ENCODE results near the gene TMPRSS4. TPM values are rescaled to one million over a fixed set of nuclear protein-coding genes. Genes with fewer than 3 reads are reported as not detected.
A peak's percentile ranks its signal among the peaks of the same experiment; 100 is the strongest.

Gene TMPRSS4
- polyA plus RNA-seq, 3 donors from 2014 or later = not detected

DNA sequence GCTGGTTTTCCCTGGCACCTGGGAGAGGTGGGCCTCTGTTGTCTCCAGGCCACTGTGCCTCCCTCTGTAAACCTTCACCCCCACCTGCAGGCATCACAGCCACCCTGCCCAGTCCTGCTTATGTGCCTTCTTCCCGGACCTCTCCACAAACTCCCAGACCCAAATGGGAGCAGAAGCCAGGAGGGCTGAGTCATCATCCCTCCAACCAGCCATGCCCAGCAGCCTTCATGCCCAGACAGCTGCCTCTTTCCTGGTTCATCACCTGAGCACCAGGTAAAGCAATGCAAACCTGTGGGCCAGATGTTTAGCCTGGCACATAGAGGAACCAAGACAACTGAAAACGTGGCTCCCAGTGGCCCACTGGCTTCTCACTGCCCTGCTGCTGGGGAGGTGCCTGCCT lies 2.1 kb upstream of the TMPRSS4 start:
- no peak for DNase-seq
- H3K27ac Mint-ChIP-seq = no peak overlapping the region
- peaks cover 2 to 9% (median 6%) of the 10 kb centered on the region in 3 donors for H3K27me3 Mint-ChIP-seq (ENCODE audit: low read depth in 3 of 3)
- H3K9me3 Mint-ChIP-seq = no peaks in the 10 kb centered on the region
- H3K36me3 Mint-ChIP-seq = no peaks in the 10 kb centered on the region
- H3K4me1 Mint-ChIP-seq = no peaks in the 10 kb centered on the region
- no peak overlapping the region for H3K4me3 Mint-ChIP-seq

- Mint-ChIP-seq H3K36me3 (no peaks in the 10 kb centered on the region), H3K9me3 (no peaks in the 10 kb centered on the region), H3K27me3 (ENCODE audit: low read depth in 3 of 3) (peaks cover 2 to 16% (median 3%) of the 10 kb centered on the region in 3 donors), H3K4me3 (no peak overlapping the region), H3K4me1 (no peaks in the 10 kb centered on the region), H3K27ac (peak overlapping the region in 1 of 6 donors; percentile 48)
- no peak for DNase-seq
These were observed 2.1 kb downstream of the TMPRSS4 start for GRCh38 chr11:118078911-118079411.

DNA sequence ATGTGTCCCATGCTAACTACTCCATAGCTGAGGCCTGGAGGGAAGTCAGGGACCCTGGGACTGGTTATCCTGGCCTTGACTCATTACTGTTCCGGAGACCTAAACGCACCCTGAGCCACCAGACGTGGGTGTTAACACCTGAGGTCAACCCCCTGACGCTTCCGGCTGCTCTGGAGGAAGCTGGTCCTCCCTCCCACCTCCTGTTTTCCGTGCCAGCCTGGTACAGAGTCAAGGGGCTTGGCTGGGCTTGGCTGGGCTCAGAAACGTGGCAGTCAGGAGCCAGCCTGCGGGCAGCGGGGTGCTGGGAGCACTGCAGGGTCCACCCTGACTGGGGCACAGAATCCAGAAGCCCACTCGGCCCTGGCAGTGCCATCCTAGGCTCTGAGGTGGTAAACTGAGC lies 2.6 kb downstream of the TMPRSS4 start:
- H3K27me3 Mint-ChIP-seq (ENCODE audit: low read depth in 3 of 3) = peaks cover 2 to 16% (median 3%) of the 10 kb centered on the region in 3 donors
- H3K4me3 Mint-ChIP-seq = no peak overlapping the region
- no peaks in the 10 kb centered on the region for H3K9me3 Mint-ChIP-seq
- DNase-seq = no peak
- no peaks in the 10 kb centered on the region for H3K4me1 Mint-ChIP-seq
- H3K27ac Mint-ChIP-seq = no peak overlapping the region
- H3K36me3 Mint-ChIP-seq = no peaks in the 10 kb centered on the region

GRCh38 chr11:118080296-118080695 lies 3.4 kb downstream of the TMPRSS4 start:
- H3K36me3 Mint-ChIP-seq = no peaks in the 10 kb centered on the region
- H3K27ac Mint-ChIP-seq = no peak overlapping the region
- no peak for DNase-seq
- peak overlapping the region in 1 of 5 donors; percentile 30 for H3K4me3 Mint-ChIP-seq
- H3K27me3 Mint-ChIP-seq (ENCODE audit: low read depth in 3 of 3) = peaks cover 2 to 16% (median 2%) of the 10 kb centered on the region in 3 donors
- H3K4me1 Mint-ChIP-seq = no peaks in the 10 kb centered on the region
- H3K9me3 Mint-ChIP-seq = no peaks in the 10 kb centered on the region

GRCh38 chr11:118081241-118081958 lies 4.5 kb downstream of the TMPRSS4 start:
- no peaks in the 10 kb centered on the region for H3K4me1 Mint-ChIP-seq
- no peak overlapping the region for H3K27ac Mint-ChIP-seq
- no peak for DNase-seq
- peaks cover 0 to 16% (median 2%) of the 10 kb centered on the region in 3 donors for H3K27me3 Mint-ChIP-seq (ENCODE audit: low read depth in 3 of 3)
- no peak overlapping the region for H3K4me3 Mint-ChIP-seq
- H3K9me3 Mint-ChIP-seq = peaks cover 0 to 4% (median 2%) of the 10 kb centered on the region in 6 donors
- peaks cover 0 to 3% (median 0%) of the 10 kb centered on the region in 3 donors for H3K36me3 Mint-ChIP-seq

- Mint-ChIP-seq H3K4me3 (no peak overlapping the region), H3K27me3 (ENCODE audit: low read depth in 3 of 3) (peaks cover 0 to 17% (median 0%) of the 10 kb centered on the region in 3 donors), H3K36me3 (peaks cover 4 to 5% (median 4%) of the 10 kb centered on the region in 3 donors), H3K9me3 (peaks cover 0 to 17% (median 10%) of the 10 kb centered on the region in 6 donors), H3K27ac (peak overlapping the region in 1 of 6 donors; percentile 22), H3K4me1 (no peaks in the 10 kb centered on the region)
- no peak for DNase-seq
These were observed 6.1 kb downstream of the TMPRSS4 start for GRCh38 chr11:118082880-118083552.

DNA sequence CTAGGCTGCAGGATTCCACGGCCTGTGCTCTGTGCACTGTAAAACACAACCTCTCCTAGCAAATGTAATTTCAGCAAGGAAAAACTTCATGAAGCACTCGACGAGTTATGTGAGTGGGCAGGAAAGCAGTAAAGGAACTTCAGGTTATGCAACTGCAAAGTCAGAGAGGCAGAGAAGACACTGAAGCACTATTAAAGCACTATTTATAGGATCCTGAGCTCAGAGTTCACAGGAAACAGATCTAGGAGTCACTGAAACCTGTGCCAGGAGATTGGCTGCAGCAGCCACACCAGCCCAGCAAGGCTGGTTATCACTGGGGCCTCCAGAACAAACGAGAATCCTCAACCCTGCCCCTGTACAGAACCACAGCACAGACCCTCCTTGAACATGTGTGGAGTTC lies 7.4 kb downstream of the TMPRSS4 start:
- Mint-ChIP-seq H3K9me3 (peaks cover 0 to 28% (median 14%) of the 10 kb centered on the region in 6 donors), H3K36me3 (peaks cover 4 to 17% (median 11%) of the 10 kb centered on the region in 3 donors), H3K27ac (no peak overlapping the region), H3K27me3 (ENCODE audit: low read depth in 3 of 3) (peaks cover 0 to 12% (median 2%) of the 10 kb centered on the region in 3 donors), H3K4me3 (no peak overlapping the region), H3K4me1 (no peaks in the 10 kb centered on the region)
- DNase-seq = no peak

GRCh38 chr11:118084656-118085055 lies 7.8 kb downstream of the TMPRSS4 start:
- Mint-ChIP-seq H3K36me3 (peaks cover 4 to 17% (median 11%) of the 10 kb centered on the region in 3 donors), H3K4me3 (no peak overlapping the region), H3K9me3 (peaks cover 0 to 28% (median 14%) of the 10 kb centered on the region in 6 donors), H3K27ac (no peak overlapping the region), H3K27me3 (ENCODE audit: low read depth in 3 of 3) (peaks cover 0 to 12% (median 2%) of the 10 kb centered on the region in 3 donors), H3K4me1 (no peaks in the 10 kb centered on the region)
- DNase-seq = no peak

GRCh38 chr11:118086913-118087768 lies 10.3 kb downstream of the TMPRSS4 start, which contains the start of gene SMIM35:
Gene SMIM35 (minus strand): TSS chr11:118086963. CDS start chr11:118086757, 206 bp downstream.
- Mint-ChIP-seq H3K36me3 (peaks cover 4 to 17% (median 11%) of the 10 kb centered on the region in 3 donors), H3K4me1 (no peaks in the 10 kb centered on the region), H3K4me3 (peak within 1 kb of the TSS in 1 of 5 donors; percentile 17), H3K27ac (no peak within 1 kb of the TSS), H3K9me3 (peaks cover 2 to 28% (median 14%) of the 10 kb centered on the region in 6 donors), H3K27me3 (ENCODE audit: low read depth in 3 of 3) (peaks cover 0 to 7% (median 3%) of the 10 kb centered on the region in 3 donors)
- no peak for DNase-seq

DNA sequence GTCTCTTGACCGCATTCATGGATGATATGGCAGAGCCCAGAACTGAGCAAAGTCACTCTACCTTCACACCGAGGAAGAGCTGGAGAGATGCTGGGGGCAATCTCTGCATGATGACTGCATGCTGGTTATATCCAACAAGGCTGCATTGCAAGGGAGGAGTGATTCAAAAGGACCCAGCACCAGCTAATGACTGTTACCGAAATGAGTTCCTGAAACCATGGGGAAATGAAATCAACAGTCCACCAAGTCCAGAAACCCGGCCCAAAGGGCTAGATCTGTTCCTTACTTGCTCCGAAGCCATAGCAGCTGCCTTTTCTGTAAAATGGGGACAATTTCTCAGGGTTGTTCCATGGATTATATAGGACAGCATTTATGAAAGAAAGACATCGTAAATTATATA lies 11.1 kb downstream of the TMPRSS4 start:
- peaks cover 2 to 28% (median 14%) of the 10 kb centered on the region in 6 donors for H3K9me3 Mint-ChIP-seq
- H3K4me1 Mint-ChIP-seq = no peaks in the 10 kb centered on the region
- H3K36me3 Mint-ChIP-seq = peaks cover 4 to 17% (median 11%) of the 10 kb centered on the region in 3 donors
- no peak overlapping the region for H3K4me3 Mint-ChIP-seq
- H3K27ac Mint-ChIP-seq = no peak overlapping the region
- peaks cover 0 to 7% (median 3%) of the 10 kb centered on the region in 3 donors for H3K27me3 Mint-ChIP-seq (ENCODE audit: low read depth in 3 of 3)
- DNase-seq = no peak

DNA sequence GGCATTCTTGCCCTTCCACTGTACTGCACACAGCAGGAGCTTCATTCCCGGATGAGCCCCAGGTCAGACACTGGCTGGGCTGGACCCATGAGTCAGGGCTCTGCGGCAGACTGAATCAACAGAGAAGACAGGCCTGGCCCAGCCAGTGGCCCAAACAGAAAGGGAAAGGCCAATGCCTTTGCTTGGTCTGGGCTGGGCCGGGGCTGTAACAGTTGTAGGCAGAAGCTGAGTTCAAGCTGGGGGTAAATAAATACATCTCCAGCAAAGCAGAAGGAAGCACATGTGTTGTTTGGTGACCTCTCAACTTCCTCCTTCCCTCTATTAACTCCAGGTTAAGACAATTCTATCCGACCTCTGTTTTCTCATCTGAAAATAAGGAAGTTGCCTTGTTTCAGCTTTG lies 11.7 kb downstream of the TMPRSS4 start:
- peak overlapping the region in 1 of 6 donors; percentile 24 for H3K27ac Mint-ChIP-seq
- H3K36me3 Mint-ChIP-seq = peaks cover 4 to 17% (median 11%) of the 10 kb centered on the region in 3 donors
- no peaks in the 10 kb centered on the region for H3K4me1 Mint-ChIP-seq
- H3K27me3 Mint-ChIP-seq (ENCODE audit: low read depth in 3 of 3) = peaks cover 0 to 7% (median 3%) of the 10 kb centered on the region in 3 donors
- no peak for DNase-seq
- no peak overlapping the region for H3K4me3 Mint-ChIP-seq
- H3K9me3 Mint-ChIP-seq = peaks cover 2 to 28% (median 14%) of the 10 kb centered on the region in 6 donors

DNA sequence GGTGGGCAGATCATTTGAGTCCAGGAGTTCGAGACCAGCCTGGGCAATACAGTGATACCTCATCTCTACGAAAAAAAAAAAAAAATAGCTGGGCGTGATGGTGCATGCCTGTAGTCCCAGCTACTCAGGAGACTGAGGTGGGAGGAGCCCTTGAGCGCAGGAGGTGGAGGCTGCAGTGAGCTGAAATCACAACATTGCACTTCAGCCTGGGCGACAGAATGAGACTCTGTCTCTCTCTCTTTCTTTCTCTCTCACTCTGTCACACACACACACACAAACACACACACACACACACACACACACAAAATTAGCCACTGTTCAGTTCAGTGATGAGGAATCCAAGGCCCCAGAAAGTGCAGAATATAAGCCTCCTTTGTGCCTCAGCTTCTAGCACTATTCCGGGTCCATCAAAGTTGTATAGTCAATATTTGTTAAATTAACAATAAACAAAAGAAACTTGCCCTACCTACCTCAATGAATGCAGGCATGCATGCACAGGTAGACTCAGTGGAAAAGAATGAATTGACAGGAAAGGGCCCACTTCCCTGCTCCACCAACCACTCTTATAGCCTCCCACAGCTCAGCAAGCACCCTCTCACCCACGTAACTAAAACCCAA lies 13.8 kb downstream of the TMPRSS4 start:
- Mint-ChIP-seq H3K4me1 (no peaks in the 10 kb centered on the region), H3K36me3 (peaks cover 4 to 17% (median 11%) of the 10 kb centered on the region in 3 donors), H3K4me3 (no peak overlapping the region), H3K9me3 (peaks cover 2 to 28% (median 14%) of the 10 kb centered on the region in 6 donors), H3K27me3 (ENCODE audit: low read depth in 3 of 3) (peaks cover 2 to 7% (median 5%) of the 10 kb centered on the region in 3 donors), H3K27ac (no peak overlapping the region)
- no peak for DNase-seq

DNA sequence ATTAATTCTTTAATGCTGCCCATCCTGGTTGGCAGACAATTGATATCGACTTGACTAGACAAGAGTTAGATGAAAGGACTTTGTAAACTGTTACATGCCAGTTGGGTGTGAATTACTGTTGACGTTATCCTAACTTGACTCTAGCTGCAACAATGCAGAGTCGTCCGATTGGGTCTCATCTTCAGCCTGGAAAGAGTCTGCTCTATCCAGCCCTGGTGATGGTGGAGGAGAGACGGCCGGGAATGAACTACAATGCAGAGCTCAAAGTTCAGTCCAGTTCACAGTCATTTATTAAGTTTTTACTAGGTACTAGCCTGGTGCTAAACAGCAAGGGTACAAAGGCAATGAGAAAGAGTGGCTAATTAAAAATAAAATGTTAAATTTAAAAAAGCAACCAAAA lies 14.8 kb downstream of the TMPRSS4 start:
- peaks cover 0 to 17% (median 11%) of the 10 kb centered on the region in 3 donors for H3K36me3 Mint-ChIP-seq
- H3K4me1 Mint-ChIP-seq = no peaks in the 10 kb centered on the region
- H3K4me3 Mint-ChIP-seq = no peak overlapping the region
- peaks cover 2 to 7% (median 5%) of the 10 kb centered on the region in 3 donors for H3K27me3 Mint-ChIP-seq (ENCODE audit: low read depth in 3 of 3)
- peaks cover 2 to 22% (median 12%) of the 10 kb centered on the region in 6 donors for H3K9me3 Mint-ChIP-seq
- DNase-seq = no peak
- H3K27ac Mint-ChIP-seq = no peak overlapping the region
